ENCODE measurements around the gene DLGAP1.
A peak's percentile ranks its signal among the peaks of the same experiment; 100 is the strongest.
"Not testable (repeated sequence)": the region's sequence is repeated elsewhere in the genome, so short reads cannot be mapped to it uniquely, and the experiment has no call there.

DLGAP1 gene

DNA sequence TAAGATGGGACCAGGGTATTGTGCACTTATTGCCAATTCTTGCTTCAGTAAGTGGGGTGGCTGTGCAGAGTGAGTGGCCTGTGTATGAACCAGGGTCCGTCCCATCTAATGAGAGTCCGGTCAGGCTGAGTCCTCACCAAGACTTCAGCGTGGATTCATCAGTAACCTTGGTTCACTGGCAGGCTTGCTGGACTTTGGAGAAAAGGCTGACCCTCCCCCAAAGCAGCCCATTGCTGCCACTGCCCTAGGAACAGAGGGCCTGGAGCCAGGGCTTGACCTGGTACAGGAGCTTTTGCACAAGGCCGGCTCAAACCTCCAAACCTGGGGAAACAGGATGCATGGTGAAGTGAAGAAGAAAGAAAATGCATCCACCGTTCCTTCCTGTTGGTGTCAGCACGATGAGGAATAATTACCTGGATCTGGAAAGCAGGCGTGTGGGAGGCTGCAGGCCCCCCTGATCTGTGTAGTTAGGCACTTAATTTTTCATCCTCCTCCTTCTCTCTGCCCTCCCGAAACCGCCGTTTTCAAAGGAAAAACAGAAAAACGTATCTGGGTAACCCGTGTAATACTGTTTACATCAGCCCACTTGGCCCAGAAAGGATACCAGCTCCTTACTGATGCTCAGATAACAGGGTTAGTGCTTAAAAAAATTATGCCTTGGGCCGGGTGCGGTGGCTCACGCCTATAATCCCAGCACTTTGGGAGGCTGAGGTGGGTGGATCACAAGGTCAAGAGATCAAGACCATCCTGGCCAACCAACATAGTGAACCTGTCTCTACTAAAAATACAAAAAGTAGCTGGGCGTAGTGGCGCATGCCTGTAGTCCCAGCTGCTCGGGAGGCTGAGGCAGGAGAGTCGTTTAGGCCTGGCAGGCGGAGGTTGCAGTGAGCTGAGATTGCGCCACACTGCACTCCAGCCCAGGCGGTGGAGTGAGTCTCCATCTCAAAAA, 857.4 kb downstream of the DLGAP1 start:
- no peak for FAIRE-seq

DNA sequence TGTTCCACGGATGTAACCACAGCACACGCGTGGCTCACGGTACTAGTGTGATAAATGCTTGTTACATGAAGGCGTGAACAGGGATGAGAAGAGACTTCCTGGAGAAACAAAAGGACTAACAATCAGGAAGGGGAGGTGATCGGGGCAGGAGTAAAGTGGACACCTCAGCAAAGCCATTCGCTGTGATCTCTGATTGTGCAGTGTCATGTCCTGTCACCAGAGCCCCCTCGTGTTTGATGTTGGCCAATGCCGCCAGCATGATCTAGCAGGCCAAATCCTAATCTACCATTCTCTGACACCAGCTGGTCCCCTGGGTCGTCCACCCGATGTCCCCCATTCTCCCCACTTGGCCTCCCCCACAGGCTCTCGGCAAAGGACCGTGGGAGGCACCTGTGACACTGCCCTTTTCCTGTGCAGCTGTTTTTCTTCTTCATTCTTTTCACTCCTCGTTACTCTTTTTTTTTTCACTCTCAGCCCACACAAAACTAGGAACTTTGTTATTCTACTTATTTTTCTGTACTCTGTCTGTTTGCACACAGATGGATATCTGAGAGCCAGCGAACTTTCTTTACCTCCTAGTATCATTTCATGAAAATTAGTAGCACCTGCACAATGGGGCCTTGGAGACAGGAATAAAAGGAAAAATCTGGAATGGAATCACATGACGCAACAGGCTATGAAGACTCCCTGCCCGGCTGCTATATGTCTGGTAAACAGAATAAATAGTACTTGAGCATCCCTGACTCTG, 858.3 kb downstream of the DLGAP1 start:
- no peak for FAIRE-seq

DNA sequence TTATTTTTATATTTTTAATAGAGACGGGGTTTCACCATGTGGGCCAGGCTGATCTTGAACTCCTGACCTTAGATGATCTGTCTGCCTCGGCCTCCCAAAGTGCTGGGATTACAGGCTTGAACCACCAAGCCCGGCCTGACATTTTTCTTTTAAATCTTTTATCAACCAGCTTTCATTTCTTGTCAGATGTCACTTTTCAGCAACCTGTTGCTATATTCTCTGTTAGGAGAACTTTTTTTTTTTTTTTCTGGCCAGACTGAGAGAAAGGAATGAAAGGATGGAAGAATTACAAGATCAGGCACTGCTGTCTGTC, 858.8 kb downstream of the DLGAP1 start:
- FAIRE-seq: no peak

GRCh38 chr18:3595369-3596273, 859.5 kb downstream of the DLGAP1 start:
- FAIRE-seq: no peak

DNA sequence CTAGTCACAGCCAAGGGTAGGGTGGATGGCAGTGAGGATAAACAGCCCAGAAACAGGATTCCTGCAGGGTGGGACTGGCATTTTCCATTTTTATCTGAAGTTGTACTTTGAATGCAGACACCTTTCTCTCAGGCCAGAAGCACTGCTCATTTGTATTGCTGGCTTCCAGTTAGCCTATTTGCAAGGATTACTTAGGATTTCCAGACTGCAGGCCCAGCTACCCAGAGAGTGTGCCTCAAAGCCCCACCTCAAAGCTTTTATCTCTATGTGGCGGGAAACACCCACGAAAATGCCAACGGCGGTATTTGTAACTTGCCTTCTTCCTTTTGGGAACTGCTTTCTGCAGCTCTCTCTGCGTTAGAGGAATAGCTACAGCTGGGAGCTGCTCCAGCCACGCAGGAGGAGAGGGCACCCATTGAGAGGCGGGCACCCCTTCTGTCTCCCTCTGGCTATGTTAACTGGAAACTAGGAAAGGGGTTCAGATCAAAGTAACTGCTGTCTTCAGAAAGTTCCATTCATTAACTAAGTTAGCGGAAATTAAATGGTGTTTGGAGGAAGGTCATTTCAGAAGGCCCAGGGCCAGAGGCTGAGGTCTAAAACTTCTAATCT, 860.2 kb downstream of the DLGAP1 start:
- no peak for FAIRE-seq

DNA sequence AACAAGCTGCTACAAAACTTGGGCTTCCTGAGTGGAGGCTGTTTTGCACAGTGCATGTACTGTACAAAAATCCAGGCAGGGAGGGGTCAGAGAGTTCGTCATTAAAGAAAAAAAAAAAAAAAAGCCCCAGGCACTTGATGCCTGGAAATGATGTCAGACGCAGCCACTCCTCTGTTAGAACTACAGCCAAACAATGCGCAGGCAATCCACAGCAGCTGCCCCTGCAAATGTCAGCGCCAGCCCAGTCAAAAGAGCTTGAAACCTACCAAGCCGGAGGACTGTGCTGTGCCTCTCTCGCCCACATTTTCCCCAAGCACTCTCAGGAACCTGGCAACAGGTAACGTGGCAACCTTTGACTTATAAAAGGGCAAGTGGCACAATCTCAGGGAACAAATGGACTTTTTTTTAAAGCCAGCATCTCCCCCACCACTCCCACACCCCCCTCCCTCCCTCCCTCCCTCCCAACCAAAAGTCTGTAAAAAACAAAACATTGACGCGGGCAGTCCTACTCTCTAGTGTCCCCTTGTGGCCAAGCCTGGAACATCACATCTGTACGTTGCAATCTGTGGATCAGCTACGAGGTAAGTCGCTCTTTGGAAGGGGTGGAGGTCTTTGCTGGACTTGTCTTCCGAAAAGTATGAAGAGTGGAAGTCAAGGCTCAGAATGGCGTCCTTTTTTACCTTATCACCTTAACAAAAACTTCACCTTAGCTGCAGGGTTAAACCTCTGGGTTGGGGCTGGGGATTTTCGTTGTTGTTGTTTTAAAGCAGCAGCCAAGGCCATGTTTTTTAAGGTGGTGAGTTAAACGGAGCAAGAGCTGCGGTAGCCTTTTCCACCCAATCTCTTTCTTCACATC, 861.0 kb downstream of the DLGAP1 start:
- peak; percentile 77 for FAIRE-seq

- FAIRE-seq: no peak
Observed at GRCh38 chr18:3593381-3593903, 861.7 kb downstream of the DLGAP1 start.

DNA sequence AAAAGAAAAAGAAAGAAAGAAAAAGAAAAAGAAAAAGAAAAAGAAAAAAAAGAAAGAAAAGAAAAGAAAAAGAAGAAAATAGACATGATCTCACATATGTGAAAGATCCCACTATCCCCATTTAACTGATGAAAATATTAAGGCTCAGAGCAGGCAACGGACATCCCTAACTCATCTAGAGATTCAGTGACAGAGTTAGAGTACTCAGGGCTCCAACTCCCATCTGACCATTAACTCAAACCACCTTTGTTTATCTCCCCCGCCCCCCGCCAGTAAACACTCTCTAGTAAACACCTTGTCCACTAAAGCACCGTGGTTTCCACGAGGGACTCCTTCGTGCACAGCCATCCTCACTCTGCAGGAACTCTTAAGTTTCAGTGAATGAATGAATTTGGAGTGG, 862.2 kb downstream of the DLGAP1 start:
- FAIRE-seq: no peak

DNA sequence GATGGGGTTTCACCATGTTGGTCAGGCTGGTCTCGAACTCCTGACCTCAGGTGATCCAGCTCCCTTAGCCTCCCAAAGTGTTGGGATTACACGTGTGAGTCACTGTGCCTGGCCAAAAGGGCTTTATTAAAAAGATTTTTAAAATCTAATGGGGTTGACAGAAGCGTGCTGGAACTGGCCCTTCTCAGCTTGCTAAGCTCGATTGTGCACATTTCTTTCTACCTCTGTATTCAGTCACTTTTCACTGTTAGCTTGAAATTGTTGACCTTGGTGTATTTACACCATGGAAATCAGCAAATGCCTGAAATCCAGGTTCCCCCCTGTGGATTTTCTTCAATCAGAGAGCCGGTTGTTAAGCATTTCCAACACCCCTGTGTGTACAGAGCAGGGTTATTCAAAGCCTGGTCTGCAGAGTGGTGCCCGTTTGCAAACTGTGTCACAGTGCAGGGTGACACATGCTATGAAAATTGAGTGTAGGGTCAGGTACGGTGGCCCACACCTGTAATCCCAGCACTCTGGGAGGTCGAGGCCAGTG, 864.9 kb downstream of the DLGAP1 start:
- no peak for FAIRE-seq

- FAIRE-seq: no peak
Observed at GRCh38 chr18:3585656-3586509, 869.2 kb downstream of the DLGAP1 start.

GRCh38 chr18:3584897-3585460, 870.1 kb downstream of the DLGAP1 start:
- FAIRE-seq: no peak

GRCh38 chr18:3584266-3584861, 870.7 kb downstream of the DLGAP1 start:
- no peak for FAIRE-seq

DNA sequence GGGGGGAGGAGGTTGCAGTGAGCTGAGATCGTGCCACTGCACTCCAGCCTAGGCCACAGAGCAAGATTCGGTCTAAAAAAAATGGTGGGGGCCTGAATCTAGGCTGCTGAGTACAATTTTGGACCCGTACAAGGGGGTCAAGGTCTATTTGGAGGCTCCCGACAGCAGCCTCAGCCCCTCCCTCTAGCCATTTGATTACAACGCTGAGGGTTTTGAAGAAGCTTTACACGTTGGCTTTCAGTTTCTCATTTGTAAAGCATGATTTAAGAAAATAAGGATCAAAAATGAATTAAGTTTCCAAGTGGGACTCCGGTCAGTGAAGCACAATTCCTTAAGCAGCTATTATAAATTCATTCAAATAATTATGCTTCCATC, 871.2 kb downstream of the DLGAP1 start:
- FAIRE-seq: no peak

- not testable (repeated sequence) for FAIRE-seq
Observed at GRCh38 chr18:3583106-3583872, 871.8 kb downstream of the DLGAP1 start.

- no peak for FAIRE-seq
Observed at GRCh38 chr18:3581890-3582289, 873.2 kb downstream of the DLGAP1 start.

GRCh38 chr18:3580523-3581025, 874.5 kb downstream of the DLGAP1 start:
- not testable (repeated sequence) for FAIRE-seq

DNA sequence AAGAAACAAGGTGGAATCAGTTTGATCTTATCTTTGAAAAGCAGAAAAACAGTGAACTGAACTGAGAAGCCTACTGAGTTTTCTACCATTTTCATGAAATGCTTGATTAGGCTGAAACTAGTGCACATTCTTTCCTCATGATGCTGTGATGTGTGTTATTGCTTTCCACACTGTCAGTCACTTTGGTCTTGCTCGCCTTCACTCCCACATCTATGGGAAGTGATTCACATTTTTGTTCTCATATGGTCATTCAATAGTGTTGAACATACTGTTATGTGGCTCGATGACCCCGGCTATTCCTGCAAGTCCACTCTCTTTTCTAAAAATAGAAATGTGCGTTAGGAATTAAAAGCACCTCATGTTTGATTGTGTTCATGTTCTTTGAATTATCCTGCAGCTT, 875.4 kb downstream of the DLGAP1 start:
- FAIRE-seq: peak; percentile 70

GRCh38 chr18:3578621-3579020, 876.5 kb downstream of the DLGAP1 start:
- no peak for FAIRE-seq
